ENCODE measurements around the gene FRMD4A. TPM values are rescaled to one million over a fixed set of nuclear protein-coding genes. Genes with fewer than 3 reads are reported as not detected.

Gene FRMD4A
- total and polyA plus RNA-seq, 12 donors, result 9.1 to 29.6 (median 14.6) TPM

GRCh38 chr10:13848520-13849445, 481.9 kb downstream of the FRMD4A start:
- 76 to 82% (median 80%) methylated on average over 16 of the region's 16 CpGs for WGBS, 4 donors
- no peak for DNase-seq

DNA sequence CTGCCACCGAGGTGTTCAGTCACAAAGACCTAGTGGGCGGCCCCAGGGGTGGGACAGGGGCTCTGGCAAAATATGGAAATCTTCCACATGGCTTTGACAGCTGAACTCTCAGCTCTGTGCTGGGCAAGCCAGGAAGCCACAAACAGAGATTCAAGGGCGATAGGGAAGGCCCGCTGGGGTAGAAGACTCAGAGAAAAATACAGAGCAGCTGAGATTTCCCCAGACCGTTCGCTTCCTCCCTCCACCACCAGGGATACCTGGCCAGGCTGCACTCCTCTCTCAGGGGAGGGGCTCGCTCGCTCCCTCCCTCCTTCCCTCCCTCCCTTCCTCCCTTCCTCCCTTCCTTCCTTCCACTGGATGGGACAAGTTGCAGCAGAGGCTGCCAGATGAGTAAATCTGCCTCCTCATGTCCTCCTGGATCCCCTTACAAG, 483.5 kb downstream of the FRMD4A start:
- 51 to 72% (median 58%) methylated on average over 8 of the region's 8 CpGs for WGBS, 4 donors
- TF ChIP-seq, protein P1, sequence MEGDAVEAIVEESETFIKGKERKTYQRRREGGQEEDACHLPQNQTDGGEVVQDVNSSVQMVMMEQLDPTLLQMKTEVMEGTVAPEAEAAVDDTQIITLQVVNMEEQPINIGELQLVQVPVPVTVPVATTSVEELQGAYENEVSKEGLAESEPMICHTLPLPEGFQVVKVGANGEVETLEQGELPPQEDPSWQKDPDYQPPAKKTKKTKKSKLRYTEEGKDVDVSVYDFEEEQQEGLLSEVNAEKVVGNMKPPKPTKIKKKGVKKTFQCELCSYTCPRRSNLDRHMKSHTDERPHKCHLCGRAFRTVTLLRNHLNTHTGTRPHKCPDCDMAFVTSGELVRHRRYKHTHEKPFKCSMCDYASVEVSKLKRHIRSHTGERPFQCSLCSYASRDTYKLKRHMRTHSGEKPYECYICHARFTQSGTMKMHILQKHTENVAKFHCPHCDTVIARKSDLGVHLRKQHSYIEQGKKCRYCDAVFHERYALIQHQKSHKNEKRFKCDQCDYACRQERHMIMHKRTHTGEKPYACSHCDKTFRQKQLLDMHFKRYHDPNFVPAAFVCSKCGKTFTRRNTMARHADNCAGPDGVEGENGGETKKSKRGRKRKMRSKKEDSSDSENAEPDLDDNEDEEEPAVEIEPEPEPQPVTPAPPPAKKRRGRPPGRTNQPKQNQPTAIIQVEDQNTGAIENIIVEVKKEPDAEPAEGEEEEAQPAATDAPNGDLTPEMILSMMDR (IDR thresholded peaks at IDR 0.05), result no peak
- TF ChIP-seq POLR2A (IDR thresholded peaks at IDR 0.05), result no peak
- Histone ChIP-seq H3K27me3 (no peaks in the 10 kb centered on the region), H3K36me3 (replicated peaks in 1 of 2) (no peaks in the 10 kb centered on the region), H3K4me3 (no peak overlapping the region), H3K9me3 (replicated peaks in 1 of 3) (no peaks in the 10 kb centered on the region), H3K4me1 (replicated peaks in 1 of 2) (peaks cover 0 to 4% of the 10 kb centered on the region in 2 donors), H3K27ac (no peak overlapping the region)
- peak in 1 of 7 donors; percentile 13 for DNase-seq
- intact Hi-C loops (cut with DNase I), result no loop called here

More at GRCh38 chr10:13848520-13849445, 481.9 kb downstream of the FRMD4A start:
- Histone ChIP-seq H3K9me3 (replicated peaks in 1 of 3) (no peaks in the 10 kb centered on the region), H3K4me1 (replicated peaks in 1 of 2) (peaks cover 5 to 9% of the 10 kb centered on the region in 2 donors), H3K4me3 (no peak overlapping the region), H3K27ac (no peak overlapping the region), H3K27me3 (no peaks in the 10 kb centered on the region), H3K36me3 (replicated peaks in 1 of 2) (no peaks in the 10 kb centered on the region)
- intact Hi-C loops (cut with DNase I), result no loop called here
- TF ChIP-seq POLR2A (IDR thresholded peaks at IDR 0.05), result no peak
- TF ChIP-seq, protein P1 (IDR thresholded peaks at IDR 0.05), result no peak

- no peak overlapping the region for H3K27ac ChIP-seq
- peaks cover 0 to 4% of the 10 kb centered on the region in 2 donors for H3K4me1 ChIP-seq (replicated peaks in 1 of 2)
- intact Hi-C loops (cut with DNase I), result no loop called here
- H3K36me3 ChIP-seq (replicated peaks in 1 of 2), result no peaks in the 10 kb centered on the region
- no peak overlapping the region for H3K4me3 ChIP-seq
- H3K27me3 ChIP-seq, result no peaks in the 10 kb centered on the region
- no peaks in the 10 kb centered on the region for H3K9me3 ChIP-seq (replicated peaks in 1 of 3)
- 67 to 90% (median 79%) methylated on average over 4 of the region's 4 CpGs for WGBS, 4 donors
- DNase-seq, result no peak
- no peak for TF ChIP-seq POLR2A (IDR thresholded peaks at IDR 0.05)
- TF ChIP-seq, protein P1 (IDR thresholded peaks at IDR 0.05), result no peak
Observed at GRCh38 chr10:13845897-13846296, 484.8 kb downstream of the FRMD4A start.

- intact Hi-C loops (cut with DNase I), result no loop called here
- 83 to 91% (median 86%) methylated on average over 7 of the region's 7 CpGs for WGBS, 4 donors
- peak in 1 of 7 donors; percentile 17 for DNase-seq
- no peak for TF ChIP-seq POLR2A (IDR thresholded peaks at IDR 0.05)
- TF ChIP-seq, protein P1 (IDR thresholded peaks at IDR 0.05), result no peak
- H3K27ac ChIP-seq, result no peak overlapping the region
- H3K36me3 ChIP-seq (replicated peaks in 1 of 2), result no peaks in the 10 kb centered on the region
- H3K4me1 ChIP-seq (replicated peaks in 1 of 2), result peaks cover 0 to 4% of the 10 kb centered on the region in 2 donors
- no peak overlapping the region for H3K4me3 ChIP-seq
- H3K9me3 ChIP-seq (replicated peaks in 1 of 3), result no peaks in the 10 kb centered on the region
- H3K27me3 ChIP-seq, result no peaks in the 10 kb centered on the region
Observed at GRCh38 chr10:13844651-13845050, 486.1 kb downstream of the FRMD4A start.
